Measurements from ENCODE around the gene KATNB1. TPM values are rescaled to one million over a fixed set of nuclear protein-coding genes. Genes with fewer than 3 reads are reported as not detected.

Gene KATNB1
- polyA plus RNA-seq, 1 of the 3 experiments (the other 2 are of a cell fraction), result 43.7 TPM

DNA sequence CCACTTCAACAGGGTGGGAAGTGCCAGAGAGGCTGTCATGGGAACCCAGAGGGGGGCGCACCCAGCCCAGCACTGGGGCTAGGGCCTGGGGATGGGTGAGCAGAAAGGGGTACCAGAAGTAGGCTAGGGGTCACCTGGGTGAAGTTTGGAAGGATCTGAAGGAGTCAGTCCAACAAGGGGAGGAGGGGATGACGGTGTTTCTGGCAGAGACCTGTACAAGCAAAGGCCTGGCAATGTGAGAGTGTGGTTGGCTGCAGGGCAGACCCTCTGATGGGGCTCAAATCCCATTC is 13.4 kb upstream of the KATNB1 start:
- H3K9me3 ChIP-seq, result no peaks in the 10 kb centered on the region
- ChIA-PET CTCF (no interaction called here), POLR2A (no interaction called here)
- peaks cover 0 to 7% of the 10 kb centered on the region in 2 experiments; a peak in 1 of 4 replicates for H3K4me1 ChIP-seq (ENCODE audit: control insufficient read depth in 1 of 2, insufficient read depth in 2 of 2, low read depth in 1 of 2, low read length in 1 of 2)
- no peaks in the 10 kb centered on the region for H3K79me2 ChIP-seq (ENCODE audit: insufficient read depth)
- H2AFZ ChIP-seq (ENCODE audit: low read depth), result no peak overlapping the region
- H3K9ac ChIP-seq, result no peak overlapping the region
- no peak overlapping the region for H3K27ac ChIP-seq (ENCODE audit: low read depth in 2 of 2, low read length in 1 of 2)
- no peak overlapping the region for H3K4me2 ChIP-seq
- H3F3A ChIP-seq (replicated peaks; ENCODE audit: insufficient read depth), result no peaks in the 10 kb centered on the region
- DNase-seq, result no peak
- TF ChIP-seq IRF3 (IDR thresholded peaks at IDR 0.05; ENCODE audit: low read depth, low read length), result no peak
- TF ChIP-seq NFIC (IDR thresholded peaks at IDR 0.05; ENCODE audit: borderline replicate concordance), result no peak
- no peak for TF ChIP-seq RCOR1 (IDR thresholded peaks at IDR 0.05; ENCODE audit: low read length)
- TF ChIP-seq TEAD4 (IDR thresholded peaks at IDR 0.05; ENCODE audit: borderline replicate concordance, insufficient read depth), result no peak
- no peak for TF ChIP-seq CTCF (IDR thresholded peaks at IDR 0.05)
- H3K36me3 ChIP-seq (replicated peaks in 1 of 2; ENCODE audit: control insufficient read depth in 1 of 2, insufficient read depth in 2 of 2, low read length in 1 of 2), result no peaks in the 10 kb centered on the region
- 89% methylated on average over 2 of the region's 2 CpGs for WGBS (ENCODE audit: low lambda C conversion rate)
- no peaks in the 10 kb centered on the region for H4K20me1 ChIP-seq (ENCODE audit: insufficient read depth)
- no peaks in the 10 kb centered on the region for H3K9me2 ChIP-seq
- no peaks in the 10 kb centered on the region; the same call in 1 of the 2 replicates for H3K27me3 ChIP-seq (ENCODE audit: insufficient read depth)
- H3K4me3 ChIP-seq (ENCODE audit: low read depth in 2 of 2, low read length in 1 of 2), result no peak overlapping the region

DNA sequence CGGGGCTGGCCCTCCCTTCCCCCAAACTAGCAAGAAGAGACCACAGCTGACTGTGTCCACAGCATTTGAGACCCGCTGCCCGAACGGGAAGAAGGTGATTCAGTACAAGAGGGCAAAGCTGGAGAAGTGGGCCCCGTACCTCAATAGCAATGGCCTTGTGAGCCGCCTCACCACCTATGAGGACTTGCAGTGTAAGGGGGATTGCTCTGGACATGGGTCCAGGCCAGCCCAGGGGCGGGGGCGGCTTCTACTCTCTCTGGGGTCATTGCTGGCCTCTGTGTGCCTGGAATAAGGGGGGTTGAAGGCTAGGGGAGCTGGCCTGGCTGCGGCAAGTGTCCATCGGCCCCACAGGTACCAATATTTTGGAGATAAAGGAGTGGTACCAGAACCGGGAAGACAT is 12.9 kb upstream of the KATNB1 start:
- Histone ChIP-seq H3K9ac (no peak overlapping the region), H3K79me2 (ENCODE audit: insufficient read depth) (no peaks in the 10 kb centered on the region), H3K4me2 (no peak overlapping the region), H2AFZ (ENCODE audit: low read depth) (no peak overlapping the region), H3K27ac (ENCODE audit: low read depth in 2 of 2, low read length in 1 of 2) (no peak overlapping the region), H3K4me1 (ENCODE audit: control insufficient read depth in 1 of 2, insufficient read depth in 2 of 2, low read depth in 1 of 2, low read length in 1 of 2) (peaks cover 0 to 7% of the 10 kb centered on the region in 2 experiments; a peak in 1 of 4 replicates), H3K4me3 (ENCODE audit: low read depth in 2 of 2, low read length in 1 of 2) (no peak overlapping the region), H4K20me1 (ENCODE audit: insufficient read depth) (no peaks in the 10 kb centered on the region), H3F3A (replicated peaks; ENCODE audit: insufficient read depth) (no peaks in the 10 kb centered on the region), H3K27me3 (ENCODE audit: insufficient read depth) (no peaks in the 10 kb centered on the region; the same call in 1 of the 2 replicates), H3K9me2 (no peaks in the 10 kb centered on the region), H3K36me3 (replicated peaks in 1 of 2; ENCODE audit: control insufficient read depth in 1 of 2, insufficient read depth in 2 of 2, low read length in 1 of 2) (no peaks in the 10 kb centered on the region), H3K9me3 (no peaks in the 10 kb centered on the region)
- 69% methylated on average over 9 of the region's 11 CpGs for WGBS (ENCODE audit: low lambda C conversion rate)
- ChIA-PET CTCF (interaction anchor here (1.0 kb wide), 1 partner anchor 146 kb away, joined by 6 read pairs; no protein-coding TSS in a partner anchor), POLR2A (no interaction called here)
- TF ChIP-seq RXRA (IDR thresholded peaks at IDR 0.05; ENCODE audit: borderline replicate concordance, low read depth), result no peak
- TF ChIP-seq RFX5 (IDR thresholded peaks at IDR 0.05; ENCODE audit: low read length), result no peak
- TF ChIP-seq EP300 (IDR thresholded peaks at IDR 0.05; ENCODE audit: borderline replicate concordance in 1 of 2, low read depth in 1 of 2, low read length in 1 of 2), result no peak
- TF ChIP-seq CTCF (IDR thresholded peaks at IDR 0.05), result no peak
- DNase-seq, result no peak
